SH-SY5Y (cell line): Measurements from ENCODE around the gene CYP2C9.

ENCODE experiments used
- GATA2 ChIP-seq: IDR thresholded peaks from 2 replicates; pipeline ENCODE4 v1.6.1; 2011; ENCODE audit warnings: mild to moderate bottlenecking, low read depth, low read length
- GATA3 ChIP-seq: IDR thresholded peaks from 2 replicates; pipeline ENCODE4 v1.6.1; 2011; ENCODE audit warnings: low read depth, mild to moderate bottlenecking, low read length, moderate library complexity

DNA sequence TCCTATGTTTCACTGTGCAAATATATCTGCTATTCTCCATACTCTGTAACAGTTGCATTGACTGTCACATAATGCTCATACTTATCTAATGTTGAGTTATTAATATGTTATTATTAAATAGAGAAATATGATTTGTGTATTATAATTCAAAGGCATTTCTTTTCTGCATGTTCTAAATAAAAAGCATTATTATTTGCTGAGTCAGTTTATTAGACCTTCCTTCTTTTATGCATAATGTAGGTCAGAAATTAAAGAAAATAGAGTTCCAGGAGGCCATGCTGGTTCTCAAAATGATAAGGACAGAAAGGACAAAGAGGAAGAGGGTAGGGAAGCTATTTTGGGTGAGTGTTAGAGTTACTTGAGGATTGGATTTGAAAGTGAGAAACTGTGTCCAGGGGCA is 50.7 kb downstream of the CYP2C9 start:
- TF ChIP-seq GATA2, result no peak
- no peak for TF ChIP-seq GATA3
